ENCODE results near the gene HOXC11.
A peak's percentile ranks its signal among the peaks of the same experiment; 100 is the strongest.

Gene HOXC11

GRCh38 chr12:53985994-53986685, 13.2 kb downstream of the HOXC11 start:
- DNase-seq = no peak
- TF ChIP-seq GATA1 (IDR thresholded peaks at IDR 0.05; ENCODE audit: low read depth, low read length) (no peak), POLR2A (IDR thresholded peaks at IDR 0.05; ENCODE audit: low read length) (no peak)

GRCh38 chr12:53986686-53987483, 14.0 kb downstream of the HOXC11 start:
- no peak for TF ChIP-seq GATA1 (IDR thresholded peaks at IDR 0.05; ENCODE audit: low read depth, low read length)
- DNase-seq = no peak

GRCh38 chr12:53987787-53988230, 14.9 kb downstream of the HOXC11 start:
- TF ChIP-seq GATA1 (IDR thresholded peaks at IDR 0.05; ENCODE audit: low read depth, low read length) = no peak
- TF ChIP-seq POLR2A (IDR thresholded peaks at IDR 0.05; ENCODE audit: low read length) = no peak
- no peak for DNase-seq

- no peak for DNase-seq
- no peak for TF ChIP-seq POLR2A (IDR thresholded peaks at IDR 0.05; ENCODE audit: low read length)
- no peak for TF ChIP-seq GATA1 (IDR thresholded peaks at IDR 0.05; ENCODE audit: low read depth, low read length)
These were observed 15.8 kb downstream of the HOXC11 start for GRCh38 chr12:53988541-53989226.

- peak; percentile 29 to 41 for DNase-seq
- TF ChIP-seq POLR2A (IDR thresholded peaks at IDR 0.05; ENCODE audit: low read length) = no peak
- no peak for TF ChIP-seq GATA1 (IDR thresholded peaks at IDR 0.05; ENCODE audit: low read depth, low read length)
These were observed 16.5 kb downstream of the HOXC11 start for GRCh38 chr12:53989227-53990113.

- TF ChIP-seq POLR2A (IDR thresholded peaks at IDR 0.05; ENCODE audit: low read length) (no peak), GATA1 (IDR thresholded peaks at IDR 0.05; ENCODE audit: low read depth, low read length) (no peak)
- DNase-seq = no peak
These were observed 17.6 kb downstream of the HOXC11 start for GRCh38 chr12:53990311-53991076.

- TF ChIP-seq POLR2A (IDR thresholded peaks at IDR 0.05; ENCODE audit: low read length) = no peak
- no peak for TF ChIP-seq GATA1 (IDR thresholded peaks at IDR 0.05; ENCODE audit: low read depth, low read length)
These were observed 18.1 kb downstream of the HOXC11 start for GRCh38 chr12:53991077-53991460.

GRCh38 chr12:53992377-53992889, 19.5 kb downstream of the HOXC11 start:
- TF ChIP-seq GATA1 (IDR thresholded peaks at IDR 0.05; ENCODE audit: low read depth, low read length) (no peak), POLR2A (IDR thresholded peaks at IDR 0.05; ENCODE audit: low read length) (no peak)
- no peak for DNase-seq

More at GRCh38 chr12:53991077-53991460, 18.1 kb downstream of the HOXC11 start:
- no peak for DNase-seq

- no peak for TF ChIP-seq GATA1 (IDR thresholded peaks at IDR 0.05; ENCODE audit: low read depth, low read length)
- no peak for TF ChIP-seq POLR2A (IDR thresholded peaks at IDR 0.05; ENCODE audit: low read length)
- DNase-seq = no peak
These were observed 20.5 kb downstream of the HOXC11 start for GRCh38 chr12:53993162-53994008.

- TF ChIP-seq GATA1 (IDR thresholded peaks at IDR 0.05; ENCODE audit: low read depth, low read length) = no peak
- TF ChIP-seq POLR2A (IDR thresholded peaks at IDR 0.05; ENCODE audit: low read length) = no peak
- DNase-seq = no peak
These were observed 21.0 kb downstream of the HOXC11 start for GRCh38 chr12:53994009-53994263.

- DNase-seq = no peak
- no peak for TF ChIP-seq POLR2A (IDR thresholded peaks at IDR 0.05; ENCODE audit: low read length)
- no peak for TF ChIP-seq GATA1 (IDR thresholded peaks at IDR 0.05; ENCODE audit: low read depth, low read length)
These were observed 21.5 kb downstream of the HOXC11 start for GRCh38 chr12:53994264-53995001.

Measured in erythroblast (primary cell).